Gastrocnemius medialis (tissue), 4 donors: ENCODE measurements around the gene NTN3.

Source experiments
- POLR2A ChIP-seq, 2 donors: fragments of 450-650 bp; IDR thresholded peaks; one replicate each; pipeline ENCODE4 v1.6.1; 2017; ENCODE audit warnings: antibody characterized with exemption in 2 of 2, mild to moderate bottlenecking in 2 of 2, moderate library complexity in 2 of 2
- TF ChIP-seq, protein P1 (sequence below), 5 experiments: fragments of 450-650 bp in 3 of 5; fragments of 200-600 bp in 2 of 5; sonication (generic) in 2 of 5; IDR thresholded peaks in 4 of 5; conservative IDR thresholded peaks in 1 of 5; 1 replicate in 4 of 5; 2 replicates in 1 of 5; pipeline ENCODE4 v1.5.1; 2016 to 2019; ENCODE audit warnings: antibody characterized with exemption in 5 of 5, mild to moderate bottlenecking in 3 of 5, moderate library complexity in 3 of 5

GRCh38 chr16:2511128-2511800 lies 40.2 kb downstream of the NTN3 start:
- TF ChIP-seq, protein P1, sequence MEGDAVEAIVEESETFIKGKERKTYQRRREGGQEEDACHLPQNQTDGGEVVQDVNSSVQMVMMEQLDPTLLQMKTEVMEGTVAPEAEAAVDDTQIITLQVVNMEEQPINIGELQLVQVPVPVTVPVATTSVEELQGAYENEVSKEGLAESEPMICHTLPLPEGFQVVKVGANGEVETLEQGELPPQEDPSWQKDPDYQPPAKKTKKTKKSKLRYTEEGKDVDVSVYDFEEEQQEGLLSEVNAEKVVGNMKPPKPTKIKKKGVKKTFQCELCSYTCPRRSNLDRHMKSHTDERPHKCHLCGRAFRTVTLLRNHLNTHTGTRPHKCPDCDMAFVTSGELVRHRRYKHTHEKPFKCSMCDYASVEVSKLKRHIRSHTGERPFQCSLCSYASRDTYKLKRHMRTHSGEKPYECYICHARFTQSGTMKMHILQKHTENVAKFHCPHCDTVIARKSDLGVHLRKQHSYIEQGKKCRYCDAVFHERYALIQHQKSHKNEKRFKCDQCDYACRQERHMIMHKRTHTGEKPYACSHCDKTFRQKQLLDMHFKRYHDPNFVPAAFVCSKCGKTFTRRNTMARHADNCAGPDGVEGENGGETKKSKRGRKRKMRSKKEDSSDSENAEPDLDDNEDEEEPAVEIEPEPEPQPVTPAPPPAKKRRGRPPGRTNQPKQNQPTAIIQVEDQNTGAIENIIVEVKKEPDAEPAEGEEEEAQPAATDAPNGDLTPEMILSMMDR (IDR thresholded peaks at IDR 0.05 in 4 of 5, conservative IDR thresholded peaks at IDR 0.05 in 1 of 5), result no peak
- no peak for TF ChIP-seq POLR2A (IDR thresholded peaks at IDR 0.05)
